ENCODE results near the gene IKZF4. TPM values are rescaled to one million over a fixed set of nuclear protein-coding genes. Genes with fewer than 3 reads are reported as not detected.
A peak's percentile ranks its signal among the peaks of the same experiment; 100 is the strongest.

IKZF4 gene
- polyA plus RNA-seq, result 10 to 100 TPM in 1 of 4 donors, 1 to 10 TPM in 3; 1.1 to 16.1 (median 1.6) TPM
- long read RNA-seq, donor 1, partial matches to known transcripts, result 0 of 5 reads
- long read RNA-seq, donor 1, other reads (novel, unspliced or antisense), result 0 of 5 reads
- long read RNA-seq, donor 2, partial matches to known transcripts, result 0 of 1 reads
- long read RNA-seq, donor 2, other reads (novel, unspliced or antisense), result 0 of 1 reads
- long read RNA-seq, donor 3, partial matches to known transcripts, result 0 of 2 reads
- long read RNA-seq, donor 3, other reads (novel, unspliced or antisense), result 0 of 2 reads
- long read RNA-seq, donor 4, result 0 reads
- long read RNA-seq, donor 5, result 0 reads
- long read RNA-seq, donor 6, partial matches to known transcripts, result 0 of 2 reads
- long read RNA-seq, donor 6, other reads (novel, unspliced or antisense), result 0 of 2 reads
- long read RNA-seq, donor 7, result 0 reads
- long read RNA-seq, donor 8, result 0 reads
- long read RNA-seq, donor 9, result 0 reads
- long read RNA-seq, donor 10, result 0 reads

DNA sequence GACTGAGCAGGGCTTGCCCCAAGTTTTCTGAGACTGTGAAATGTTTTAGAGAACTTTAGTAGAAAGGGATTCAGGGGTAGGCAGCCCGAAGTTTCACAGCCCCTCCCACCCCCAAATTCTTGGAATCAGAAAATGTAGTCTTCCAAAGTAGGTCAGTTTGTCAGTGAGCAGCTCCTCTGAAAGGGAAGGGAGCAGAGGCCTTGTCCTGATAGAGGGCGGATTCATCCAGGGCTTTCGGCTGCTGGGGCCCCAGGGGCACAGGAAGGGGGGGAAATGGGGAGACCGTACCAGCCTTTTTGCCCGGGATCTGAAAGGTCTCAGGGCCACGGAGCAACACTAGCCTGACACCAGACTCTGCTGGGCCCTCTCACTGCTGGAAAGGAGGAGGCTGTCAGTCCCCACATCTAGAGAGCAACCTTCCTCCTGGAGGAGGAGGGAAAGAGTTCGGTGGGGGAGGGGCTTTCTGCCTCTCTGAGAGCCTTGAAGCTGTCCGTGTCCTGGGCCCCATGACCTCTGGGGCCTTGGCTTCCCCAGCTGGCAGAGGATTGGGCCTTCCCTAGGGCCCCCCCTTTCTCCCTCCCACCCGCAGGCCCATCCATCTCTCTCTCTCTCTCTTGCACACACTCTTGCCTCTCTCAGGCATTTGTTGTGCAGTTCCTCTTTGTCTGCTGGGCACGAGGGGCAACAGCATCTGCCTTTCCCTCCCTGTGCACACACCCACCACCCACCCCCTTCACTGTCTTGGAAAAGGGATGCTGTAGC lies at the start of gene IKZF4:
Gene IKZF4, plus strand, starts transcription at position 621 of the 762 bp plus-strand sequence. CDS start 451 bp downstream, outside the sequence.
- FAIRE-seq, result no peak
- peak within 1 kb of the TSS in 2 of 3 donors; percentile 42 to 78 for H3K27ac ChIP-seq (ENCODE audit: low read depth in 1 of 3, low read length in 2 of 3)

DNA sequence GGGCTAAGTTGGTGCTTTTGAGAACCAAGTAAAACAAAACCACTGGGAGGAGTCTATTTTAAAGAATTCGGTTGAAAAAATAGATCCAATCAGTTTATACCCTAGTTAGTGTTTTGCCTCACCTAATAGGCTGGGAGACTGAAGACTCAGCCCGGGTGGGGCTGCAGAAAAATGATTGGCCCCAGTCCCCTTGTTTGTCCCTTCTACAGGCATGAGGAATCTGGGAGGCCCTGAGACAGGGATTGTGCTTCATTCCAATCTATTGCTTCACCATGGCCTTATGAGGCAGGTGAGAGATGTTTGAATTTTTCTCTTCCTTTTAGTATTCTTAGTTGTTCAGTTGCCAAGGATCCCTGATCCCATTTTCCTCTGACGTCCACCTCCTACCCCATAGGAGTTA lies 48.8 kb upstream of the IKZF4 start:
- FAIRE-seq, result no peak
- Histone ChIP-seq H3K9me3 (ENCODE audit: control insufficient read depth in 2 of 2, insufficient read depth in 1 of 2, low read depth in 1 of 2, low read length in 1 of 2) (no peaks in the 10 kb centered on the region), H3K4me1 (ENCODE audit: control insufficient read depth in 3 of 3, insufficient read depth in 2 of 3, low read depth in 1 of 3, low read length in 2 of 3) (peaks cover 0 to 31% (median 8%) of the 10 kb centered on the region in 3 donors), H3K27me3 (ENCODE audit: control insufficient read depth in 3 of 3, insufficient read depth in 3 of 3, low read length in 3 of 3) (no peaks in the 10 kb centered on the region), H3K27ac (ENCODE audit: low read depth in 1 of 3, low read length in 2 of 3) (peak overlapping the region; percentile 26 to 93 (median 60)), H3K4me3 (ENCODE audit: low read depth in 1 of 3, low read length in 3 of 3) (no peak overlapping the region), H3K36me3 (ENCODE audit: control insufficient read depth in 3 of 3, insufficient read depth in 2 of 3, low read depth in 1 of 3, low read length in 3 of 3) (peaks cover 0 to 19% (median 0%) of the 10 kb centered on the region in 3 donors)
- peak in 1 of 2 donors; percentile 59 for DNase-seq
- 42 to 57% (median 43%) methylated on average over 3 of the region's 3 CpGs for WGBS, 3 donors

More for the DNA sequence above, at the start of gene IKZF4:
- DNase-seq, result peak in 1 of 2 donors; percentile 83
- H3K36me3 ChIP-seq (ENCODE audit: control insufficient read depth in 3 of 3, insufficient read depth in 2 of 3, low read depth in 1 of 3, low read length in 3 of 3), result peaks cover 0 to 11% (median 3%) of the 10 kb centered on the region in 3 donors
- peaks cover 0 to 62% (median 3%) of the 10 kb centered on the region in 3 donors for H3K4me1 ChIP-seq (ENCODE audit: control insufficient read depth in 3 of 3, insufficient read depth in 2 of 3, low read depth in 1 of 3, low read length in 2 of 3)
- WGBS, 3 donors, result 27 to 73% (median 59%) methylated on average over 10 of the region's 10 CpGs
- no peaks in the 10 kb centered on the region for H3K27me3 ChIP-seq (ENCODE audit: control insufficient read depth in 3 of 3, insufficient read depth in 3 of 3, low read length in 3 of 3)
- peak within 1 kb of the TSS in 1 of 3 donors; percentile 41 for H3K4me3 ChIP-seq (ENCODE audit: low read depth in 1 of 3, low read length in 3 of 3)
- H3K9me3 ChIP-seq (ENCODE audit: control insufficient read depth in 2 of 2, insufficient read depth in 1 of 2, low read depth in 1 of 2, low read length in 1 of 2), result no peaks in the 10 kb centered on the region

DNA sequence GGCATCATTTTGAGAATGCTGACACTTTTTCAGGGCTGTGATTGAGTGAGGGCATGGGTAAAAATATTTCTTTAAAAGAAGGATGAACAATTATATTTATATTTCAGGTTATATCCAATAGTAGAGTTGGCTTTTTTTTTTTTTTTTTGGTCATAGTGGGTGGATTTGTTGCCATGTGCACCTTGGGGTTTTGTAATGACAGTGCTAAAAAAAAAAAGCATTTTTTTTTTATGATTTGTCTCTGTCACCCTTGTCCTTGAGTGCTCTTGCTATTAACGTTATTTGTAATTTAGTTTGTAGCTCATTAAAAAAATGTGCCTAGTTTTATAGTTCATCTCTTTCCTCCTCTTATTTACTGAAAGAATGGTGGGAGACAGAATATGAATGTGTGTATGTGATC lies 48.4 kb upstream of the IKZF4 start:
- H3K4me3 ChIP-seq (ENCODE audit: low read depth in 1 of 3, low read length in 3 of 3), result peak overlapping the region in 2 of 3 donors; percentile 63 to 66
- 10 to 36% (median 19%) methylated on average over 1 of the region's 1 CpG for WGBS, 3 donors
- peak overlapping the region; percentile 87 to 94 (median 93) for H3K27ac ChIP-seq (ENCODE audit: low read depth in 1 of 3, low read length in 2 of 3)
- FAIRE-seq, result no peak
- no peaks in the 10 kb centered on the region for H3K9me3 ChIP-seq (ENCODE audit: control insufficient read depth in 2 of 2, insufficient read depth in 1 of 2, low read depth in 1 of 2, low read length in 1 of 2)
- peaks cover 0 to 28% (median 6%) of the 10 kb centered on the region in 3 donors for H3K4me1 ChIP-seq (ENCODE audit: control insufficient read depth in 3 of 3, insufficient read depth in 2 of 3, low read depth in 1 of 3, low read length in 2 of 3)
- H3K27me3 ChIP-seq (ENCODE audit: control insufficient read depth in 3 of 3, insufficient read depth in 3 of 3, low read length in 3 of 3), result no peaks in the 10 kb centered on the region
- no peak for DNase-seq
- peaks cover 0 to 20% (median 0%) of the 10 kb centered on the region in 3 donors for H3K36me3 ChIP-seq (ENCODE audit: control insufficient read depth in 3 of 3, insufficient read depth in 2 of 3, low read depth in 1 of 3, low read length in 3 of 3)

DNA sequence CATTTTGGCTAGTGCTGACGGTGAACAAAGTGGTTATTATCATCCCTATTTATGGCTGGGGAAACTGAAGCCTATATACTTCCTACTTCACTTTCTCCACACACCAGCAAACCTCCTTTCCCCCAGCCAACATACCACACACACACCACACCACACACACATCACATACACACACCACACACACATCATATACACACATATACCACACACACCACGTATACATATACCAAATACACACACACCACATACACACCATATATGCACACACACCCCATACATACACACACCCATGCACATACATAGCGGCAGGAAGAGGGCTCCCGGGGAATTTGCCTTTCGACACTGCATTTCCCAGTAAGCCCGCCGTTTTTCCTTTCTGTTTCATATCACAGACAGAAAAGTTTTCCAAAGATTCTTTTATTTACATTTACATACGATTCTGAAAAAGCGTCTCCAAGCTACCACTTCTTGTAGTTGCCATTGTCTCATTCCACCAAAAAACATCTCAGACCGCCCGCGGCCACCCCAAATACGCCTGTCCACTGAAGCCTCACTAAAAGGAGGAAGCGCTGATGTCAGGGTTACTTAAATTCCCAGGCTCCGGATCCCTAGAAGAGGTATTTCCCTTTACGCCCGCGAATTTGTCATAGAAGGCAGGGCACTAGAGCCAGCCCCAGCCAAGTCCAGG lies 47.8 kb upstream of the IKZF4 start:
- Histone ChIP-seq H3K27me3 (ENCODE audit: control insufficient read depth in 3 of 3, insufficient read depth in 3 of 3, low read length in 3 of 3) (no peaks in the 10 kb centered on the region), H3K4me1 (ENCODE audit: control insufficient read depth in 3 of 3, insufficient read depth in 2 of 3, low read depth in 1 of 3, low read length in 2 of 3) (peaks cover 0 to 22% (median under 1%) of the 10 kb centered on the region in 3 donors), H3K27ac (ENCODE audit: low read depth in 1 of 3, low read length in 2 of 3) (peak overlapping the region; percentile 87 to 94 (median 93)), H3K4me3 (ENCODE audit: low read depth in 1 of 3, low read length in 3 of 3) (peak overlapping the region; percentile 28 to 66 (median 63)), H3K36me3 (ENCODE audit: control insufficient read depth in 3 of 3, insufficient read depth in 2 of 3, low read depth in 1 of 3, low read length in 3 of 3) (peaks cover 0 to 22% (median 0%) of the 10 kb centered on the region in 3 donors), H3K9me3 (ENCODE audit: control insufficient read depth in 2 of 2, insufficient read depth in 1 of 2, low read depth in 1 of 2, low read length in 1 of 2) (no peaks in the 10 kb centered on the region)
- FAIRE-seq (no peak), DNase-seq (no peak)
- 0 to 1% (median 1%) methylated on average over 18 of the region's 18 CpGs for WGBS, 3 donors

DNA sequence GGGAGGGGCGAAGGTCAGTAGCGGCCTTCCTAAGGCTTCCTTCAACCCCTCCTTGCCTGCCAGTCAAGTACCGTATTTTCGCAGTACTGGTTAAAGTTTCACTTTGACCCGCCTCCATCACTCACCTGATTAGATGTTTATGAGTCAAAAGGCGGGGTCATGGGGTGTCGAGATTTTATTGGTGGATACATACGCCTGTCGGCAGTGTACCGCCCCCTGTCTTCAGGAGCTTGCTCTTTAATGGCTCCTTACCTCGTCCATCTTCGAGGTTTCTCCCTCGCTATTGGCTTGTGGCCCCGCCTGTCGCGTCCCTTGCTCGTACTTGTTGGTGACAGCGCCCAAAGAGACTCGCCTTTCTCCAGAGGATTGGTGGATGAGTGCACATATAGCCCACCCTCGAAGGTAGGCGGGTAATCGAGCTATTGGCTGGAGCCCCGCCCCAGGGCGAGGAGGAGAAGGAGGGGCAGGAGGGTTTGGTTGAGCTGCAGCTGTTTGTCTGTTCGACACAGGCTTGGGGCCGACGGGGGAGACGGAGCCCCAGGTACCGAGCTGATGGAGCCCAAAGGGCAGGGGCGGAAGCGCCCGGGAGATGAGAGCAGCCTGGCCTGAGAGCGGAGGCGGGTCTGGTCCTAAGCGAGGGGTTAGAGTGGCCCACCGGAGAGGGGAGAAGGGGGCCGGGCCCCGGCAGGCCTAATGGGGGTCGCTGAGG lies 47.1 kb upstream of the IKZF4 start, which contains the start of gene RAB5B:
Gene RAB5B, plus strand, starts transcription at position 480 of the 709 bp plus-strand sequence. CDS start 12,883 bp downstream, outside the sequence.
- DNase-seq (peak; percentile 99 to 100), FAIRE-seq (peak; percentile 93)
- 0% methylated on average over 34 to 39 of the region's 39 CpGs for WGBS, 3 donors
- peaks cover 0 to 18% (median 0%) of the 10 kb centered on the region in 3 donors for H3K4me1 ChIP-seq (ENCODE audit: control insufficient read depth in 3 of 3, insufficient read depth in 2 of 3, low read depth in 1 of 3, low read length in 2 of 3)
- no peaks in the 10 kb centered on the region for H3K27me3 ChIP-seq (ENCODE audit: control insufficient read depth in 3 of 3, insufficient read depth in 3 of 3, low read length in 3 of 3)
- H3K9me3 ChIP-seq (ENCODE audit: control insufficient read depth in 2 of 2, insufficient read depth in 1 of 2, low read depth in 1 of 2, low read length in 1 of 2), result no peaks in the 10 kb centered on the region
- peak within 1 kb of the TSS; percentile 94 to 98 (median 95) for H3K27ac ChIP-seq (ENCODE audit: low read depth in 1 of 3, low read length in 2 of 3)
- peaks cover 0 to 24% (median 0%) of the 10 kb centered on the region in 3 donors for H3K36me3 ChIP-seq (ENCODE audit: control insufficient read depth in 3 of 3, insufficient read depth in 2 of 3, low read depth in 1 of 3, low read length in 3 of 3)
- peak within 1 kb of the TSS; percentile 96 to 97 (median 97) for H3K4me3 ChIP-seq (ENCODE audit: low read depth in 1 of 3, low read length in 3 of 3)

DNA sequence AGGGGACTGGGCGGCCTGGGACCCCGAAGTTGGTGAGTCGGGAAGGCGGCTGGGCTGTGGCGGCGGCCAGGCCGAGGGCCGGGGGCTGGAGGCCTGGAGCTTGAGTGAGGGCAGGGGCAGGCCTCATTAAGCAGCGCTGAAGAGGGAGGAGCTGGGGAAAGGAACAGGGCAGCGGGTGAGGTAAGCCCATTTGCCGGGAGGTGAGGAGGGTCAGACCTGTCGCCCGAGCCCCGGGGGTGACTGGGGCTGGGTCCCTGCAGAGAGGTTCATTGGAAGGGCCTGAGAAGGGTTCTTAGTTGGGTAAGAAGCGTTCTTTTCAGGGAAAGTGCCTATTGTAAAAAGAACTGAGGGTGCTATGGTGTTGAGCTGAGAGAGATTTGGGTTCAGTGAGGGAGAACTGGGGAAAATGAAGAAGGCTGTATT lies 46.5 kb upstream of the IKZF4 start:
- no peaks in the 10 kb centered on the region for H3K9me3 ChIP-seq (ENCODE audit: control insufficient read depth in 2 of 2, insufficient read depth in 1 of 2, low read depth in 1 of 2, low read length in 1 of 2)
- FAIRE-seq (no peak), DNase-seq (peak in 1 of 2 donors; percentile 70)
- 0 to 1% (median 0%) methylated on average over 13 to 15 of the region's 15 CpGs for WGBS, 3 donors
- peak overlapping the region; percentile 82 to 98 (median 95) for H3K27ac ChIP-seq (ENCODE audit: low read depth in 1 of 3, low read length in 2 of 3)
- H3K4me3 ChIP-seq (ENCODE audit: low read depth in 1 of 3, low read length in 3 of 3), result peak overlapping the region; percentile 96 to 97 (median 97)
- H3K4me1 ChIP-seq (ENCODE audit: control insufficient read depth in 3 of 3, insufficient read depth in 2 of 3, low read depth in 1 of 3, low read length in 2 of 3), result peaks cover 0 to 18% (median 0%) of the 10 kb centered on the region in 3 donors
- H3K36me3 ChIP-seq (ENCODE audit: control insufficient read depth in 3 of 3, insufficient read depth in 2 of 3, low read depth in 1 of 3, low read length in 3 of 3), result peaks cover 0 to 24% (median 2%) of the 10 kb centered on the region in 3 donors
- H3K27me3 ChIP-seq (ENCODE audit: control insufficient read depth in 3 of 3, insufficient read depth in 3 of 3, low read length in 3 of 3), result no peaks in the 10 kb centered on the region

DNA sequence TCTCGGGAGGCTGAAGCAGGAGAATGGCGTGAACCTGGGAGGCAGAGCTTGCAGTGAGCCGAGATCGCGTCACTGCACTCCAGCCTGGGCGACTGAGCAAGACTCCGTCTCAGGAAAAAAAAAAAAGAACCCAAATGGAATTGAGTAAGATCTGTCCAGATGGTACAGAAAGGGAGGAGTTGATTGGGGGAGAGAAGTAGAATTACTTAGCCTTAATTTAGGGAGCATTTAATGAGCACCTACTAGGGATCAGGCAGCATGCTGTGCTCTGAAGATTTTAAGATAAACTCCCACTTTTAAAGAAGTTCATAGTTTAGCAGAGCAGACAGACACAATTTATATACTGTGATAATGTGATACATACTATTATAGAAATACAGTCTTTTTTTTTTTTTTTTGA lies 42.5 kb upstream of the IKZF4 start:
- Histone ChIP-seq H3K4me1 (ENCODE audit: control insufficient read depth in 3 of 3, insufficient read depth in 2 of 3, low read depth in 1 of 3, low read length in 2 of 3) (peaks cover 0 to 6% (median 0%) of the 10 kb centered on the region in 3 donors), H3K36me3 (ENCODE audit: control insufficient read depth in 3 of 3, insufficient read depth in 2 of 3, low read depth in 1 of 3, low read length in 3 of 3) (peaks cover 4 to 32% (median 5%) of the 10 kb centered on the region in 3 donors), H3K9me3 (ENCODE audit: control insufficient read depth in 2 of 2, insufficient read depth in 1 of 2, low read depth in 1 of 2, low read length in 1 of 2) (no peaks in the 10 kb centered on the region), H3K27ac (ENCODE audit: low read depth in 1 of 3, low read length in 2 of 3) (no peak overlapping the region), H3K27me3 (ENCODE audit: control insufficient read depth in 3 of 3, insufficient read depth in 3 of 3, low read length in 3 of 3) (no peaks in the 10 kb centered on the region), H3K4me3 (ENCODE audit: low read depth in 1 of 3, low read length in 3 of 3) (no peak overlapping the region)
- FAIRE-seq, result no peak
- no peak for DNase-seq
- WGBS, 3 donors, result 94 to 98% (median 96%) methylated on average over 7 of the region's 7 CpGs
